HG02678 (cell line): Measurements from ENCODE around the gene KIRREL3.

Experiments used
- ATAC-seq: cut with Tn5 transposase; IDR thresholded peaks from one replicate; pipeline ENCODE4 v1.9.1; 2021; ENCODE audit warnings: mild to moderate bottlenecking, moderate library complexity; ENCODE audit not compliant: unreplicated experiment

Gene KIRREL3

GRCh38 chr11:126480015-126480409 is 520.6 kb downstream of the KIRREL3 start:
- no peak for ATAC-seq

- ATAC-seq = no peak
Observed at GRCh38 chr11:126479178-126479930, 521.2 kb downstream of the KIRREL3 start.

GRCh38 chr11:126478466-126478865 is 522.1 kb downstream of the KIRREL3 start:
- ATAC-seq = no peak

- ATAC-seq = no peak
Observed at GRCh38 chr11:126477535-126478305, 522.9 kb downstream of the KIRREL3 start.

- ATAC-seq = no peak
Observed at GRCh38 chr11:126476977-126477376, 523.6 kb downstream of the KIRREL3 start.

GRCh38 chr11:126476266-126476924 is 524.2 kb downstream of the KIRREL3 start:
- ATAC-seq = no peak

DNA sequence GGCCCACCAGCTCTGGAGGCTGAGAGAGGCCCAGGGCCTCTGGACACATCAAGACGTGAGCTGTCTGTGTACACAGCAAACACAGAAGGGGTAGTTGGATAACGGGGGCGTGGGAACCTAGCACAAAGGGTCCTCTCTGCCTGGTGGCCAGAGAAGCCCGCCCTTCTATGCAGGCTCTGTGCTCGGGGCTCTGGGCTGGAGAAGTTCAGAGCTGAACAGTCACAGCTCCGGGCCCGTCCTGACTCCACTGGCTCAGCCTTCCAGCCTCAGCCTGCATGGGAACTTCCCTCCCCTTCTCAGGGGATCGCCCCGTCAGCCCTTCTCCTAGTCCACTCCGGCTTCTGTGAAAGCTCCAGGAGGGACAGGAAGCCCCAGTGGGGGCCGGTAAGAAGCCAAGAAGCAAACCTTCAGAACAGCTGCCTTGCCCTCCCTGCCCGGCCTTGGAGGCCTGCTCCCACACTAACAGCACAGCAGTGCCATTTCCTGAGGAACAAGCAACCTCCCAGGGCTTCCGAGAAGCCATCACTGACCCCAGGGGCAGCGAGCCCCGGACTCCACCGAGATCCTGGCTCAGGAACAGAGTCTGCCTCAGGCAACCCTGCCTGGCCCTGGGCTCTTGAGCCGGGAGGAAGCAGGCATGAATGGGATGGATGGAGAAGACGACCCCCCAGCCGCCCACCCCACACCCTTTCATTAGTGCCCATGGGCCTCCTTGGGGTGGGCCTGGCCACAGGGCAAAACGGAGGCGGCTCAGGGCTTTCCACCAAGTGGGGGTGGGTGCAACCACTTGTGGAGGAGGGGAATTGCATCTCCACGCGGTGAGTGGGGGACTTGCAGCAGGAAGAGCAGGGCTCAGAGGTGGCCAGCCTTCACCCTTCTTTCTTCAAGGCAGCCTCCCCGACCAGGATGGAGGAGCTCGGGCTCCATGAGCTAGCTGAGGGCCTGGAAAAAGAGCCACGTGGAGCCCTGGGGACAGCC is 525.3 kb downstream of the KIRREL3 start:
- no peak for ATAC-seq

DNA sequence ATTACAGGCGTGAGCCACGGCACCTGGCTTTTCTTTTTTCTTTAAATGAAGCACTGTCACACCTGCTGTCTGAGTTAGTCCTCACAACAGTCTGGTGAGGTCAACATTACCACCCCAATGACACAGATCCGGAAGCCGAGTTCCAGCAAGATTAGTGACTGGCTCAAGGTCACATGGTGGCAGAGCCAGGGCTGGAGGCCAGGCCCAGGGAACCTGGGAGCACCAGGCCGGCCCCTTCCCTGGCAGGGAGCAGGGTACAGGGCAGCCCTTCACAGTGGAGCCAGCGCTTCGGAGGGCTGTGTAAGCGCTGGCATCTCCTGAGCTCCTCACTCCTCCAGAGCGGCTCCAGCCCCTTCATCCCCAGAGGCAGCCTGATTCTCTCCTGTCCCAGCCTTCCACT is 526.4 kb downstream of the KIRREL3 start:
- no peak for ATAC-seq

DNA sequence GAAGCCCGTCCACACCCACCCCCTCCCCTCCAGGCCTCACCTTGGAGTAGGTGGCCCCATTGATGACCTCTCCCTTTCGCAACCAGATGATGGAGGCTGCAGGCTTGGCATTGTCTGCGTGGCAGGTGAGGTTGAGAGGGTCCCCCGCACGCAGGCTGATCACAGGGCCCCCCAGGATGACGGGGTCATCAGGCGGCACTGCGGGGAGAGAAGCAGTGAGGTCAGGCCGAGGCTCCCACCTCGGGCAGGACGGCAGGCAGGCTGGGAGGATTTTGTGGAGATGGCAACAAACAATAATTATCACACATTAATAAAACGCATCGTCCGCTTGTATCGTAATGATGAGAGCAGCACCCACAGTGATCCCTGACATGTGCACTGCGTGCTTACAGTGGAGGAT is 527.3 kb downstream of the KIRREL3 start:
- ATAC-seq = no peak

DNA sequence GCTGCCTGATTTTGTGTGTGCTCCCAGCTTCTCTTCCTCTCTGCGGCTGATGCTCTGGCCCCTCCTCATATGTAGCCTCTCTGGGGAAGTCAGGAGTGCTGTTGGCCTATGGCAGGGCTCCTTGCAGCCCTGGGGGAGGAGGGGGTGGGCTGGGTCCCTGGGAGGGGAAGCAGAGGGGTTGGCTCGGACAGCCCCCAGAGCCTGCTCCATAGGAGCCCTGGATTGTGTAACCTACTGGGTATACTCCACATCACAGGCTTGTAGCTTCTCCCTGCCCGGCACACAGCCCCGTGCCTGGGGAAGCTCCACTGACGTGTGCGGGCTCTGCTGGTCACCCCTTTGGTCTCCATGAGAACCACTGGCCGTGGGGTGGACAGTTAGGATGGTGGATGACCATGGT is 531.3 kb downstream of the KIRREL3 start:
- no peak for ATAC-seq

DNA sequence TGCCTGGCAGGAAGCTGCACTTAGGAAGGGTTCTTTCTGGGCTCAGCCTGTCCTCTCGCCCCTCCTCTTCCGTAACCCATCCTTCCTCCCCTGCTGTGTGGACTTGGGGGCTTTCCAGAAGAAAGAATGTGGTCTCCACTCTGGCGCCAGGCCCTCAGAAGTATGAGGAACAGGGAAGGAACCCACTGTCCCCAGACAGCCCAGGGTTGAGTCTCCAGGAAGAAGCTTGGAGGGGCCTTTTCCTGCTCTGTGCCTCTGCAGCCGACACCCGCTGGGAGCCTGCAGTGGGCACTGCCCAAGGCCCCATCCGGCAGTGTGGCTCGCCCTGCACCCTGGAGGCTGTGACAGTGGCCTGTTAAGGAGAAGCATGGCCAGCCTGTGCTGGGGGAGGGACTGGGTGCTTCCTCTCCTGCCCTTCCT is 532.5 kb downstream of the KIRREL3 start:
- ATAC-seq = no peak

DNA sequence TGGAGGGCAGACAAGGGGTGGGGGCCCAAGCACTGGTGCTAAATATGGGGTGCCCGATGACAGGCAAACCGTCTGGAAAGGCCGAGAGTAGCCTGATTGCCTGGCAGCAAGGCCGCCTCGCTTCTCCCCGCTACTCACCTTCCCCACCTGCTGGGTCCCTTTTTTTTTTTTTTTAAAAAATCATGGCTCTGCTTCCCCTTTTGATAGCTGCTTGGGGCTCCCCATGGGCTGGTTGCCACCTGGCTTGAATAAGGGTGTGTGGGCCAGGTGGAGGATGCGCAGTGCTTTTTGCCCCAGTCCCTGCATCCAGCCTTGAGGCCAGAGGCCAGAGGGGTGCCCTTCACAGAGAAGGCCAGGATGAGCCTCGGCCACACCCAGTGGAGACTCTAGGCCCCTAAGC is 533.1 kb downstream of the KIRREL3 start:
- ATAC-seq = no peak

GRCh38 chr11:126467046-126467370 is 533.6 kb downstream of the KIRREL3 start:
- ATAC-seq = no peak

- ATAC-seq = no peak
Observed at GRCh38 chr11:126466236-126467045, 534.1 kb downstream of the KIRREL3 start.

DNA sequence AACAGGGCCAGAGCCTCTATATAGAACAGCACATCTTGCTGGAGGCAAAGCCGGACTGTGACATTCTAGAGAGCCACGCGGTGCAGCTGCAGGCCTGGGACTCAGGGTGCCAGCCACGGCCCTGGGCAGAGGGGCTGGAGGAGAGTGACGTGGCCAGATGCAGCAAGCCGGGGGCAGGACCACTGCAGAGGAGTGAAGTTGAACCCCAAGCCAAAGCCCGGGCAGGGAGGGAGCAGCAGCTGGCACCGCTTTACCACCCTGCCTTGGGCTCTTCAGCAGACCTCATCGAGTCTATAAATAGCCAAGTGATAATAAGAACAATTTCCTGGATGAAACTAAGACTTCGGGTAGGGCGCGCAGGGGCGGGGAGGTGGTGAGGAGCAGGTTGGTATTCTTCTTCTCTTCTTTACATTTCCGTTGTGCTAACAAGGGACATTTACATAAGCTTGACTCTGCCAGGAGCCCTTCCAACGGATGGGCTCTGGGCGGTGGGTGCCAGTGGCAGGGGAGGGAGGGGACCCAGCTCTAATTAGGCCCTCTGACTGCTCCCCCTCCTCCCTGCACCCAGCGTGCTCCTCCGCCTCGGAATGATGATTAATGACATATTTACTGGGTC is 534.9 kb downstream of the KIRREL3 start:
- peak; percentile 84 for ATAC-seq

GRCh38 chr11:126464796-126465195 is 535.8 kb downstream of the KIRREL3 start:
- ATAC-seq = no peak

GRCh38 chr11:126462422-126462821 is 538.1 kb downstream of the KIRREL3 start:
- no peak for ATAC-seq

- no peak for ATAC-seq
Observed at GRCh38 chr11:126461996-126462395, 538.6 kb downstream of the KIRREL3 start.

GRCh38 chr11:126461096-126461440 is 539.5 kb downstream of the KIRREL3 start:
- ATAC-seq = no peak
